HG03064 (cell line): ENCODE results near the gene CST3.
"Not testable (repeated sequence)": the region's sequence is repeated elsewhere in the genome, so short reads cannot be mapped to it uniquely, and the experiment has no call there.

Source experiments
- ATAC-seq: cut with Tn5 transposase; IDR thresholded peaks from one replicate; pipeline ENCODE4 v1.9.1; 2021; ENCODE audit warnings: low read depth; ENCODE audit not compliant: unreplicated experiment

Gene CST3

GRCh38 chr20:23629542-23630391 lies 8.0 kb downstream of the CST3 start:
- ATAC-seq, result no peak

- no peak for ATAC-seq
These were observed 8.7 kb downstream of the CST3 start for GRCh38 chr20:23629017-23629541.

GRCh38 chr20:23628402-23629016 lies 9.2 kb downstream of the CST3 start:
- ATAC-seq, result no peak

- no peak for ATAC-seq
These were observed 10.3 kb downstream of the CST3 start for GRCh38 chr20:23627501-23627900.

GRCh38 chr20:23626040-23626620 lies 11.6 kb downstream of the CST3 start:
- ATAC-seq, result no peak

GRCh38 chr20:23625236-23625964 lies 12.4 kb downstream of the CST3 start:
- ATAC-seq, result no peak

- ATAC-seq, result no peak
These were observed 13.4 kb downstream of the CST3 start for GRCh38 chr20:23624324-23624691.

- ATAC-seq, result no peak
These were observed 14.0 kb downstream of the CST3 start for GRCh38 chr20:23623666-23624323.

- ATAC-seq, result no peak
These were observed 14.9 kb downstream of the CST3 start for GRCh38 chr20:23622839-23623343.

- not testable (repeated sequence) for ATAC-seq
These were observed 15.4 kb downstream of the CST3 start for GRCh38 chr20:23622401-23622800.

- ATAC-seq, result not testable (repeated sequence)
These were observed 16.9 kb downstream of the CST3 start for GRCh38 chr20:23620670-23621386.

GRCh38 chr20:23614163-23614562 lies 23.6 kb downstream of the CST3 start:
- ATAC-seq, result no peak

- ATAC-seq, result no peak
These were observed 24.1 kb downstream of the CST3 start for GRCh38 chr20:23613676-23614075.

GRCh38 chr20:23612396-23612795 lies 25.4 kb downstream of the CST3 start:
- ATAC-seq, result no peak

GRCh38 chr20:23609486-23610109 lies 28.2 kb downstream of the CST3 start:
- ATAC-seq, result no peak

- no peak for ATAC-seq
These were observed 29.4 kb downstream of the CST3 start for GRCh38 chr20:23608251-23608846.

- no peak for ATAC-seq
These were observed 30.1 kb downstream of the CST3 start for GRCh38 chr20:23607497-23608245.

- no peak for ATAC-seq
These were observed 31.1 kb downstream of the CST3 start for GRCh38 chr20:23606652-23607049.
